HG03045 (cell line): Measurements from ENCODE around the gene MRE11.

Experiments
- ATAC-seq: cut with Tn5 transposase; IDR thresholded peaks from one replicate; pipeline ENCODE4 v1.9.1; 2021; ENCODE audit warnings: mild to moderate bottlenecking, moderate library complexity; ENCODE audit not compliant: unreplicated experiment

Gene MRE11

DNA sequence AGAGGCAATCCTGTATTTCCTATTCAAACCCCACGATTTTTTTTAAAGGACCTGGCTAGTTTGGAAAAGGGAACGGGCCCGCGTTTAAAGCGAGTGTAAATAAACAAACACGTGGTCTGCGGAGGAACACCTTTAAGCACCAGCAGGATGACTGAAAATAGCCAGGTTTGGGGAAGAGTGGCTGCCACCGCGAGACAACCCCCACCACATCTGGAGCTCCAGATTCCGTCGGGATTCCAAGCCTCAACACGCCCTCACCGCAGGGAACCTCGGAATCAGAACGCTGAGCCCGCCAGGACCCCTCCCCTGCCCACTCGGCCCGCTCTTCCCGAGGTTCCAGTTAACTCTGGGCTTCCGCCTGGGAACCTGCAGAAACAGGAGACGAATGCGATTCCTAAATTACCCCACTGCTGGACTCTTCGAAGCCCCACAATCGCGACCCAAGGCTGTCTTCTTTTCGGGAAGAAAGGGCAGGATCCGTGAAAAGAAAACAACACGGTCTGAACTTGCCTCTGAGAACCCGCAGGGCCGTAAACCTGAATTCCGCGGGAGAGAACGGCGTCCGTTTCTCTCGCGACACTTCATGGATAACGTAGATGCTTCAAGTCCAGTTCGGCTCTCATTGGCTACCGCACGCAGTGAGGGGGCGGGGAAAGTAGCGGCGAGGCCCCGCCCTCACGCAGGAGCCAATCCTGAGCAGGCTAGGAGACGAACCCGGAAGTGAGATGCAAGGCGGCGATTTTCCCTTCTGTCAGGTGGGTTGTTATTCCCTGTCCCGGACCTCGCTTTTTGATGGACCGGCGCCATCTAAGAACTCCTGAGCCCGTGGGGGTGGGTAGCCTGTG is at the start of gene MRE11, which contains the start of gene ANKRD49:
TSS of gene MRE11 (minus strand) at position 564 of the 845 bp plus-strand sequence. CDS start 1,043 bp downstream, outside the sequence.
TSS of gene ANKRD49 (plus strand) at position 704 of the 845 bp plus-strand sequence. CDS start 2,710 bp downstream, outside the sequence.
- ATAC-seq = peak; percentile 100

DNA sequence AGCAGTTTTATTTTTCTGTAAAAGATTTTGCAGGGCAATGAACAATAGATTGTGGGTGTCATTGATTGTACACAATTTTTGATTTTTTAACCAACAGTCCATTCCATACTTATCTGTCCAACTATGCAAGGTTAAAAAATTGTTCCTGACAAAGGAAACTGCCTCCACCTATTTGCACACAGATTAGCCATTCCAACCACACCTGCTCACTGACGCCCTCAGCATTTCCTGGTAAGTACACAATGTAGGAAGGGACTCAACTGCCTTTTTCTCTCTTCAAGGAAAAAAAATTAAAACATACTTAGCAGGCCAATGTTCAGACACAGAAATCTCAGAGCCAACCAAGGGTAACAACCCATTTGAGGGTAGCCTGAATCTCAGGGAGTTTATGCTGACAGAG is 45.8 kb upstream of the MRE11 start:
- no peak for ATAC-seq

DNA sequence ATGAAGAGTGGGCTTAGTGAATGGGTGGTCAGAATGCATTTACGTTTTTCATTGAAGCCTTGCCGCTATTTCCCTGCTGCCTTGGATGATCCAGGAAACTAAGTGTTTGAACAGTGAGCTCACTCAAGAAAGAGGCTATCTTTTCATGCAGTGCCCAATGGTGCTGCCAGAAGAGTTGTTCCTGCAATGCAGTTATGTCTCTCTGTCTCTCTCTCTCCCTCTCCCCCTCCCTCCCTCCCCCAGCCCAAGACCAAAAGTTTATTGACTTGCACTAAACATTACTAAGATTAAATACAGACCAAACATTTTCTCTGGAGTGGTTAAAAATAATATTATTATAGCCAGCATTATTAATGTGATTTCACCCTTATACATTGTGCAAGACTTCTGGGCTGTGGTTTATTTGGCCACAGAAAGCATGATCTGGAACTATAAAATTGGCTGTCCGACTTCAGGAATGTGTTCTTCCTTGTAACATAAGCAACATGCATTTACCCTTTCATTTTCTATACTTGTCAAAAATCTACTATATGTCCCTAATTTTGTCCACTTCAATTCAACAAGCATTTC is 43.5 kb upstream of the MRE11 start:
- no peak for ATAC-seq

DNA sequence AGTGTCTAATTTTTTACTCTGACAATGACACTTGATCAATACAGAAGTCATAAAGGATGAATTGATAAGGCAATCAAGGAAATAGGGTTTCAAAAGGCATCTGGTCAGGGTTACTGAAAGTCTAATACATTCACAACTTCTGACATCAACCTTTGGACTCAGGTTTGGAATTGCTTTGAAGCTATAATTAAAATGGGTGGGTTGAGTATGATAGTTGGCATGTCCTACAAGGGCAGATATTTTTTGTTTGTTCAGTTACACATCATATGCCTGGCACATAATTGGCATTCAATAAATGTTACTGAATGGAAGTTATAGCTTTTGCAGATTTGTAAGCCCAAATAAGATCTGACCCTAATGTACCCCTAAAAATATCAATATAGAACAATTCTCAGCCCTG is 42.7 kb upstream of the MRE11 start:
- no peak for ATAC-seq

DNA sequence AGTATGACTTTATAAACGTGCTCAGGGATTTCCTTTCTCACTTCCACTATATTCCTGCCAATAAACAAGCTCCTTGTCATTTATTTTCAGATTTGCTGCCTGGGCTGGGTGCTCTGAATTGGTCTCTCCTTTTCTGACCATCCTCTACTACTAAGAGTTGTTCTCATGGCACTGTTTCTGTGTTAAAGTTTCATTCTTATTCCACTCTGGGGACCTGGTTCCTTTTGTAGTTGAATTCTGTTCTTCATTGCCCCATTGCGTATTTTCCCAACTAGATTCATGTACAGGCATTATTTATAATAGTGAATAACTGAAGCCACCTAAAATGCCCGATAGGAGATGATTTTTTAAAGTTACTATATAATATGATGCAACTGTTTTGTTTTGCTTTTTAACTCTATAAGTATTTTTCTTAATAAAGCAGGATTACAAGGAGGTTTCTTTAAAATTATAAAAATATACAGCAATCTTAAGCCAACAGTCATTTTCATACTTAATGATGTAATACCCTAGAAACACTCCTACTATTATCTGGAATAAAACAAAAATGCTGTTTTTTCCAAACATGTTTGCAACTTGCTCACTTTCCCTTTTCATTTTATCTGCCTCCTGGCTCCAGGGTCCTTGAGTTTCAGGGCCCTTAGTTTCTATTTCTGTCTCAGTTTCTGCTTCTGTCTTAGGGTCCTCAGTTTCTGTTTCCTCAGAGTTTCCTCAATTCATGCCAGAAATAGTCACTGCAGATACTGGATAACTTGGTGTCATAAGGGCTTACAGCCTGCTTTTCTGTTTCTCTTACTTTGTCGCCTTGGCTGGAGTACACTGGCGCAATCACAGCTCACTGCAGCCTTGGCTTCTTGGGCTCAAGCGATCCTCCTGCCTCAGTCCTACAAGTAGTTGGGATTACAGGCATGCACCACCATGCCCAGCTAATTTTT is 40.3 kb upstream of the MRE11 start:
- ATAC-seq = no peak

DNA sequence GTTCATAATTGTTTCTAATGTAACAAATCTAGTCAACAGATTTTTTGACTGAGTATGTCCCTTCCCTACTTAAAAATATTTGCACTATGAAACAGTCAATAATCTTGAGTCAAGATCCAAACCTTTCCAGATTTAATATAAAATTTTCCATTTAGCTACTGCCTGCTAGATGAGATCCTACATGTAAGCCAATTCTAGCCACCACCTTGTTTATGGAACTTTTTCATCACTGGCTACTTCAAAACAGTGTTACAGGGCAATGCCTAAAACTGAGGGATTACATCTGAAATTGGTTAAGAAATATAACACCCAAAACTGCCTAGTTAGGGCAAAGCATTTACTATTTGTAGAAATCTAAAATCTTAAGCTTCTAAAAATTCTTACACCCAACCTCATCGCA is 39.6 kb upstream of the MRE11 start:
- ATAC-seq = no peak

DNA sequence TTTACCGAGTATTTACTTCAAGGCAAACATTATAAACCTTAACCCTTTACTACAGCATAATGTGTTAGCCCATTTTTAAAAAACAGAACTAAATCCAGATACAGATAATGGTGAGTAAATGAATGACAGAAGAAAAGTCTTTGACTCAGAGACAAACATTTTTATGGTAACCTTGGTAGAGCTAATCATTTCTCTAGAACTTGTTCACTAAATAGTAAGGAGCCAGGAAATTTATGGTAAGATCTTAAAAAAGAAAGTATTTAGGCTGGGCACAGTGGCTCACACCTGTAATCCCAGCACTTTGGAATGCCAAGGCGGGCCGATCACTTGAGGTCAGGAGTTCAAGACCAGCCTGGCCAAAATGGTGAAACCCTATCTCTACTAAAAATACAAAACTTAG is 38.6 kb upstream of the MRE11 start:
- ATAC-seq = no peak

DNA sequence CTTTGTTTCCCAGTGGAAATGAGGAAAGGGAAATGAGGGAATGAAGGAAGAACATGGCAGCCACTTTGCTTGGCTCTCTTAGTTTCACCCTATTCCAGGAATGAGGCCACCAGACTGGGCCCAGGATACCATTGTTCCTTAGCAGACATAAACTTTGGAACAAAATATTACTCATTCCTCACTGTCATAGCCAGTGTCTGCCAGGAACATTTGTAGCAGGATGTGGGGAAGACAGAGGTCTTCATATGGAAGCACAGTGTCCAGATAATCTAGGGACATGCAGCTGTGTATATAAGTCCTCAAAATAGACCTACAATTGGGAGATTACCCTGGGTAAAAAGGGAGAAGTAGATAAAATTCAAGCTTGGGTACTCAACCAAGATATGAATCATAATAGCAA is 34.9 kb upstream of the MRE11 start:
- no peak for ATAC-seq

DNA sequence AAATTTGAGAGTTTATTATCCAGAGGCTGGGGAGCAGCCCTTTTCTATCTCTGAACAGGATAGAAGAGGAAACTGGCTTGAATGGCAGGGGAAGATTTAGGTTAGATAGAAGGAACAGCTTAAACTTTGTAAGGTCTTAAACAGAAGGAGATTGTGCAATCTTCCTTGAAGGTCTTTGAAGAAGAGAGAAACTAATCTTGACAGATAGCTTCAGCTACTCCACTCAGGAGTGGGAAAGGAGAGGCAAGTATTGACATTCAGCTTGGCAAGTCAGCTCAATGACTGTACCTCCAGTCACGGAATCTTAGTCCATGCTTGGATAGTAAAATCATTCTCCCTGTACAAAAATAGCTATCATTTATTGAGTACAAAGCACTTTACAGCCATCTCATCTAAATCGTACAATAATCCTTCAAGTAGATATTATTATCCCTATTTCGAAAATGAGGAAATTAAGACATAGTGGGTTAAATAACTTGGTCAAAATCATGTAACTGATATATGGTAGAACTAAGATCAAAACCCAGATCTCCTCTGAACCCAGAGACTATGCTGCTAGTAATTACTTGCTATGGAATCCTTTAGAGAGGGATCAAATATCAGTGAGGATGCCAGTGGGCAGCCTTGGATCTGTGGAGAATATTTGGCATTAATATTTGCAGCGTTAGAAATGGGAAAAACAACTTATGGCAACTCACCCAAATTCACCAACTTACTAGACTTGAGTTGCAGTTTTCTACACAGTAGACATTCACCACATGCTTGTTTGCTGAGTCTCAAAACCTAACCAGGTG is 33.2 kb upstream of the MRE11 start:
- no peak for ATAC-seq

DNA sequence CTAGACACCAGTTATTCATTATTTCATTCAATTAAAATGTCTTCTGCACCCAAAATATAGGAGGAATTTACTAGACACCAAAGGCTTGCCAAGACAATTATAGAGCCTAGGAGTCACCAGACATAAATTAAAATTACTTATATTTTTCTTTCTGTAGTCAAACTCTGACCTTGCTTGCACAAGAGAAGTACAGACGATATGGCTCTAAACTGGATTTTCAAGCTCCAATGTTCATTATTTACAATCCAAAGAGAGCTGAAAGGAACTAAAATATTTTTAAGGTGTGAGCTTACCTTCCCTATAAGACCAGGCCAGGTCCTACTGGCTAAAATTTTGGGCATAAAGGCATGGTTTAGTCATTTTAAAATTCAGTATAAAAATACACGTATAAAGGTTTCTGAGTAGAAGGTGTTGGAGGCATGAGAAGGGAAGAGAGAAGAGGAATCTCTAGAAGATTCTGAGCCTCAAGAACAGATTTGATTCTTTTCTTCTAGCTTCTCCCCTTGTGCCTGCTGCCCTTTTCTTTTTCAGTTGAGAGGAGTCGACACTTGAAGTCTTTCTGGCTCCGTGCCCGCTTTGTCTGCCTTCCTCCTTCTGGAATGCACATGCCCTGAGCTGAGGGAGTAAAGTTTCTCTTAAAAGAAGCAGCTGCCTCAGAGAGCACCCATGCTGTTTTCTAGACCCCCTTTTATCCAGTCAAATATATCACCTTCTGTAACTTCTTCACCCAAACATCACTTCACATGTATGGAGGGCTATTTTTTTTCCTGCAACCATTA is 32.1 kb upstream of the MRE11 start:
- ATAC-seq = no peak

DNA sequence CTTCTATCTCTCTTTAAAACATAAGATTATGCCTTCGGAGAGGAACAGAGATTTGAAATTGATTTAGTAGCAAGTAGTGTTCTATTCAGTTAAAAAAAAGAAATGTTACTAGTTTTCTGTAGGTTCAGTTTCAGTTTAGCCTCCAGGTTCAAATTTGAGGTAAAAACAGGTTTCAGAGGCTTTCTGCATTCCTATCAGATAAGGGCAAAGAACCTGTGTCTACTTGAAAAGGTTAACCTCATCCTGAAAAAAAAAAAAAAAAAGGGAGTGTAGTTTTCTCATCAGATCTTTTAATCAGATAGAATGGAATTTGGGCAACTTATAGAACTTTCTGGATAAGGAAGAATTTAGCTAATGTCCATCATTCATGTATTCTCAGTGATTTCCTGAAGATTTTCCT is 30.7 kb upstream of the MRE11 start:
- ATAC-seq = no peak

DNA sequence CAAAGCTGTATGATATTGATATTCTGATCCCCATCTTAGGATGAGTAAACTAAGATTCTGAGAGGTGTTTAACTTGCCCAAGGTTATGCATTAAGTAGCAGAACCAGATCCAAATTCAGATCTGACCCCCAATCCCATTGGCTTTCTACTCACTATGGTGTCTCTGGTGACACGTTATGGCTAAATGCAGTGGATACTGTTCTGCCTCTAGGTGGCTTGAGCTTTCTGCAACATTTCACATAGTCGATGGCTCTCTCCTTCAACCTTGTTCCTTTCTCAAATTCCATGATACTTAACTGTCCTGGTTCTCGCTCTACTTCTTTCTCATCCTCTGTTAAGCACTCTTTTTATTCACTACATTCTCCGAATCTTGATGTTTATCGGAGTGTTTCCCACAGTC is 28.0 kb upstream of the MRE11 start:
- ATAC-seq = no peak

DNA sequence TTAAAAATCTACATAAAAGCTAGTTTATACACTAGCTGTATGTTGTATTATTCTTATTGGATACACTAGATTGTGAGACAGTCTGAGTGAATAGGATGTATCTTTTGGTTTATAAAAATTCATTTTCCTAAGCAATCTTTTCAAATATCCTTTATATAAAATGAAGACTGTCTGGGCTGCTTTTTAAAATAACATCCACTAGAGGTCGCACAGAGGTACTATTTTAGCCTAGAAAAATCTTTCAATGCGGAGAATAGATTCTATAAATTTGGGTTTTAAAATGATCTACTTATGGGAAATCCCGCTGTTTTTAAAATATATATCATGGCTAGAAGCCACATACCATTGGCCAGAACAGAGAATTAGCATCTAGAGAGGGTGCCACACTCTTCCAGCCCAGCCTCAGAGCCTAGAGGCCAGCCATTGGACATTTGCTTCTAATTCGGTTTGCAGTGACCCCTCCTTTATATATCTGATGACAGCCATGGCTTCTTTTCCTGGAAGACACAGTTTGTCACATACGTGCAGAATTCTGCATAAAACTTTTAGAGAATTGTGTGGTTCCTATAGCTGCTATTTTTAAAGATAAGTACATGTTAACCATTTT is 25.9 kb upstream of the MRE11 start:
- no peak for ATAC-seq

DNA sequence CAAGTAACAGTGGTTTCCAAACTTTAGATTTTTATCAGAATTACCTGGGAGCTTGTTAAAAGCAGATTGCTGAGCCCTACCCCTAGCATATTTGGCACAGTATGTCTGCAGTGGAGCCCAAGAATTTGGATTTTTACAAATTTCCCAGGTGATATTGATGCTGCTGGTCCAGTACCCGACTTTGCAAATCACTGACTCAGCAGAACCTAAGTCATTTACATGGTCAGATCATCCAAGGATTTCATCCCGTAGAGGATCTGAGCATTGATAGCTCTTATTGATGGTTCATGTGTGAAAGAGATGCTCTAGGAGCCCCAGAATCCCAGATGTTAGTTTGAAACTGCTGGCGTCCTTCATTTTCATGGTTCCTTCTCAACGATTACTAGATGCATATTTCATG is 24.7 kb upstream of the MRE11 start:
- no peak for ATAC-seq

DNA sequence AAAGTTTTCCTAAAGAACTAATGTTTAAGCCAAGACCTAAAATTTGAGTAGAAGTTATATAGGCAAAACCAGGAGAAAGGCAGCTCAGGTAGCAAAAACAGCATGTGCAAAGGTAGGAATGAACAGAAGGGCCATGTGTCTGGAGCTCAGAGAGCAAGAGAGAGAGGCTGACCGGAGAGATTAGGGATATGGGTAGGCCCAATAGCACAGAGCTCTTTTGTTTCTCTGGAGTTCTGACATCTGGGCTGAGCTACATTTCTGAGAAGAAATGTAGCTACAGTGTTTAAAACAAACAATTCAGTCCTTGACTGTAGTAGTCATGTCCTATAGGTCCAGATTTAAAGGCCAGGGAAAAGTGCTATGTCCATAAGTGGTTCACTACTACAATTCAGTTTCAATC is 23.1 kb upstream of the MRE11 start:
- no peak for ATAC-seq

DNA sequence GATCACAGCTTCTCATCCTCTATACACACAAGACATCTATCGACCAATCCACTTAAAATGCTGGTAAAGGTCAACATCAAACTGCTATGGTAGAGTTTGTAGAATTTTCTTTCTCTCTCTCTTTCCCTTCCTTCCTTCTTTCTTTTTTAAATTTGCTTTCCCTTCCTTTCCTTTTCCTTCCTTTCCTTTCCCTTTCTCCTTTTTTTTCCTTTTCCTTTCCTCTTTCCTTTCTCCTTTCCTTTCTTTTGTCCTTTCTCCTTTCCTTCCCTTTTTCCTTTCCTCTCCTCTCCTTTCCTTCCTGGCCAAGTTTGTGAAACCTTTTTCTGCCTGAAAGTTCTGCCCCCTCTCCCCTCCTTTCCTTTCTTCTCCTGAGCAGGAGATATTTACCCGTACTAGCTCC is 21.8 kb upstream of the MRE11 start:
- no peak for ATAC-seq

DNA sequence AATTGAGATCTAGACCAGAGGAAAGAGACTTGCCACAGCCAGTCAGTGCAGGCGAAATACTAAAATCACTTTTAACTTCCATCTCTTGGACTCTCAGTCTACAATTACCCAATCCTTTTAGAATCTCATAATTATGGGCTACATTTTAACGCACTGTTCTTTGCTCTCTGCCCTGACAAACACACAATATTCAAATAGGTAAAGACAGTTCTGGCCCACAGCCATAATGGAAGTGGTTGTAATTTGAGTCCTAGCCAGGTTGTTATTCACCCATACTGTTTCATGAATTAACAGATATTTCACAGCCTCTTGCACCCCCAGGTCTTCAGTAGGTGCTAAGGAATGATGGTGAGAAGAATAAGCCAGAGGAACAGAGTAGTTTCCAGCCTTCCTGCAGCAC is 19.4 kb upstream of the MRE11 start:
- no peak for ATAC-seq

DNA sequence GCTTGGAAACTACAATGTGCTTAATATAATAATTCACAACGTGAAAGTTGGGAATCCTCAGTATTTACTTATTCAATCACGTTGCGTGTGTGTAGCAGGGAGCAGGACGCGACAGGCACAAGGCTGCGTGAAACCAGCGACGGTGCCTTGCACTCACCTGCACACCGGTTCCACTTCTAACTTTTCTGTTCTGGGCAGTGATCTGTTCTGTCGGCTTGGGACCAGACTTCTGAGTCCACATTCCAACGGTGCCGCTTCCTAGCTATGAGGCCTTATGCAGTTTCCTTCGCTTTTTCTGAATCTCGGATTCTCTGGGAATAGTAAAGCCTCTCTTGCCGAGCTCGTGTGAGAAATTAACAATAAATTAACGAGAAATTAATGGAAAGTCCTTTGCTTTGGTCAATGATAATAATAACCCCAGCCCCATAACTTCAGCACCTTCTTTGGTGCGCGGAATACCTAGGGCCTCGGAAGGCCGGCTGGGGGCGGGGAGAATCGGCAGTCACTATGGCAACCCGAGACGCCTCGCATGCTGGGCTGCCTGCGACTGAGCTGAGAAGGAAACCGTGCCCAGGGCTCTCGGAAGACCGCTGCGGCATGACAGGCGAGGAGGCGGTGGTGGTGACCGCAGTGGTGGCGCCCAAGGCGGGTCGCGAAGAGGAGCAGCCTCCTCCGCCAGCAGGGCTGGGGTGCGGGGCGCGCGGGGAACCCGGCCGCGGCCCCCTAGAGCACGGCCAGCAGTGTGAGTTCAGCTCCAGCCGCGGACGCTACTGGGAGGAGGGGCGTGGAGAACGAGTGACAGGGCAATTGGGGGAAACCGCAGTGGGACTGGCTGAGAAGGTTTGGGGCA is 18.5 kb upstream of the MRE11 start, which contains the start of gene C11orf97:
TSS of gene C11orf97 (plus strand) at position 530 of the 850 bp plus-strand sequence. CDS start at position 598, 68 bp downstream.
- peak; percentile 89 for ATAC-seq
